ENCODE data around the gene GCNT1. TPM values are rescaled to one million over a fixed set of nuclear protein-coding genes. Genes with fewer than 3 reads are reported as not detected.

GCNT1 gene
- total RNA-seq, 1 experiment from 2014 or later = 17.2 TPM

DNA sequence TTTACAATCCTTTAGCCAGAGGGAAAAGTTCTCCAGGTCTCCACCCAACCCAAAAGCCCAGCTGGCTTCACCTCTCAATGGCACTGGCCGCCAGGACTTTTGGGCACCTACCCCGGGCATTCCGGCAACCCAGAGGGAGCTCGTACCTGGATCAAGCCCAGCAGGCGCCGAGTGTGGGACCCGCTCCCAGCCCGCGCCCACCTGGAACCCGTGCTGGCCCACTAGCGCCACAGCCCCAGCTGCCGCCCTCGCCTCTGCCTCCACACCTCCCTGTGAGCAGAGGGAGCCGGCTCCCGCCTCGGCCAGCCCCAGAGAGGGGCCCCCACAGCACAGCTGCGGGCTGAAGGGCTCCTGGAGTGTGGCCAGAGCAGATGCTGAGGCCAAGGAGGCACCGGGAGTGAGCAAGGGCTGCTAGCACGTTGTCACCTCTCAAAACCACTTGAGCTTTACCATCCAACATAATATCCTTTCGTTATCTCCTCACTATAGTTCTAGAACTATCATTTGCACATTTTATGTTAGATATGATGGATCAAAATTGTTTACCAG is 69.7 kb downstream of the GCNT1 start (continued):
- TF ChIP-seq MXD4 (CRISPR knock-in tag; IDR thresholded peaks at IDR 0.05; ENCODE audit: borderline replicate concordance) (no peak), EMX1 (CRISPR knock-in tag; IDR thresholded peaks at IDR 0.05) (no peak), KAT7 (CRISPR knock-in tag; IDR thresholded peaks at IDR 0.05; ENCODE audit: borderline replicate concordance) (no peak), ZNF219 (CRISPR knock-in tag; IDR thresholded peaks at IDR 0.05; ENCODE audit: borderline replicate concordance) (no peak)

DNA sequence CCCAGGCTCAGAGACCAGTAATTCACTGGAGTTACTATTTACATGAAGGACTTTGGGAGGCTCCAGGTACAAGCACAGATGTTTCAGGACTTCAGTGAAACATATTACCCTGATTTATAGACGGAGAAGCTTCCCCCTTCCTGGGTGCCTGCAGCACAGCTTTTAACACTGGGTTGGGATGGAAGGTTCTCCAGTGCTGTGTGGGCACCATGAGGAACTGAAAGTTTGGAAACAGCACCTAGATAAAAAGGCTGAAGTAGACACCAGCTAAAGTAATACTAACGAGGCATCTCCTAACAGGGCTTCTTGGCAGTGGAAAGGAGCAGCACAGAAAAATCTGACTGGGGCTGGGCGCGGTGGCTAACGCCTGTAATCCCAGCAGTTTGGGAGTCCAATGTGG is 70.7 kb downstream of the GCNT1 start:
- Mint-ChIP-seq H3K9me3 (peaks cover 13% of the 10 kb centered on the region), H3K4me1 (peaks cover 4% of the 10 kb centered on the region; the same call in 1 of the 2 replicates), H3K27me3 (ENCODE audit: low read depth) (no peaks in the 10 kb centered on the region), H3K36me3 (peaks cover 3% of the 10 kb centered on the region), H3K27ac (no peak overlapping the region), H3K4me3 (no peak overlapping the region)
- CTCF ChIA-PET = no interaction called here
- DNase-seq (ENCODE audit: low spot score) = no peak
- TF ChIP-seq ZNF671 (CRISPR knock-in tag; IDR thresholded peaks at IDR 0.05) = no peak
- ATAC-seq = no peak
- POLR2A ChIA-PET = no interaction called here

DNA sequence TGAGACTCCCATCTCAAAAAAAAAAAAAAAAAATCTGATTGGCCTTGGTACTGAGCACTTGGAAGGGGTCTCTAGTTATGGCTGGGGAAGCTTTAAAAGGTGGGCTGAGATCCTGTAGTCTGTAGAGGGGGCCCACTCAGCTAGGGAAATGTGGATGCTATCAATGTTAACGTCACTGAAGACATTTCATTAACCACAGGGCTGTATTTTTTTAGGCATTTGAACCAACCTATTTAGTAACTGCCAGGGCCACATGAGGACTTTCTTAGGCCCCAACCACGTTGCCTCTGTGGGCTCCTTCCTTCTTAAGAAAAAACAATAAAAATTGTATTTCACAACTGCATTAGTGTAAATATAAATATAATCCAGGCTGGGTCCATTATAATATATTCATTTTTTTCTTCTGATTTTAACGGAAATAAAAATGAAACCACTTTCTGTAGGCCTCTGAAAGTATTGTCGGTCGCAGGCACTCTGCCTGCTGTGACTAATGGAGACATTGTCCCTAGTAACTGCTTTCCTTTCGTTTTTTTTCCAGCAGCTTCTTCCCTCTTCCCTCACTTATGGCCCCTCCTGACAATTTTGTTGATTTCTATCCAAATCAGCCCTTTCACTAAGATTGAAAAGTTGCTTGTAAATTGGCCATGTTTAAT is 71.6 kb downstream of the GCNT1 start:
- POLR2A ChIA-PET = no interaction called here
- Mint-ChIP-seq H3K27ac (no peak overlapping the region), H3K4me3 (no peak overlapping the region), H3K27me3 (ENCODE audit: low read depth) (no peaks in the 10 kb centered on the region), H3K9me3 (peaks cover 13% of the 10 kb centered on the region), H3K36me3 (peaks cover 3% of the 10 kb centered on the region), H3K4me1 (peaks cover 4% of the 10 kb centered on the region; the same call in 1 of the 2 replicates)
- TF ChIP-seq NR2C2 (CRISPR knock-in tag; IDR thresholded peaks at IDR 0.05) (no peak), FOXP1 (CRISPR knock-in tag; IDR thresholded peaks at IDR 0.05; ENCODE audit: borderline replicate concordance) (no peak), CREB1 (CRISPR knock-in tag; IDR thresholded peaks at IDR 0.05) (no peak), NR1H2 (CRISPR knock-in tag; IDR thresholded peaks at IDR 0.05) (no peak), MYBL2 (CRISPR knock-in tag; IDR thresholded peaks at IDR 0.05) (no peak), ATF1 (CRISPR knock-in tag; IDR thresholded peaks at IDR 0.05) (no peak), TCF7 (CRISPR knock-in tag; IDR thresholded peaks at IDR 0.05; ENCODE audit: low read depth) (no peak), ELF4 (CRISPR knock-in tag; IDR thresholded peaks at IDR 0.05; ENCODE audit: low read depth) (no peak)
- TF ChIP-seq, protein P1, sequence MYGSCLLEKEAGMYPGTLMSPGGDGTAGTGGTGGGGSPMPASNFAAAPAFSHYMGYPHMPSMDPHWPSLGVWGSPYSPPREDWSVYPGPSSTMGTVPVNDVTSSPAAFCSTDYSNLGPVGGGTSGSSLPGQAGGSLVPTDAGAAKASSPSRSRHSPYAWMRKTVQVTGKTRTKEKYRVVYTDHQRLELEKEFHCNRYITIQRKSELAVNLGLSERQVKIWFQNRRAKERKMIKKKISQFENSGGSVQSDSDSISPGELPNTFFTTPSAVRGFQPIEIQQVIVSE (CRISPR knock-in tag; IDR thresholded peaks at IDR 0.05; ENCODE audit: borderline replicate concordance) = no peak
- TF ChIP-seq, protein P2, sequence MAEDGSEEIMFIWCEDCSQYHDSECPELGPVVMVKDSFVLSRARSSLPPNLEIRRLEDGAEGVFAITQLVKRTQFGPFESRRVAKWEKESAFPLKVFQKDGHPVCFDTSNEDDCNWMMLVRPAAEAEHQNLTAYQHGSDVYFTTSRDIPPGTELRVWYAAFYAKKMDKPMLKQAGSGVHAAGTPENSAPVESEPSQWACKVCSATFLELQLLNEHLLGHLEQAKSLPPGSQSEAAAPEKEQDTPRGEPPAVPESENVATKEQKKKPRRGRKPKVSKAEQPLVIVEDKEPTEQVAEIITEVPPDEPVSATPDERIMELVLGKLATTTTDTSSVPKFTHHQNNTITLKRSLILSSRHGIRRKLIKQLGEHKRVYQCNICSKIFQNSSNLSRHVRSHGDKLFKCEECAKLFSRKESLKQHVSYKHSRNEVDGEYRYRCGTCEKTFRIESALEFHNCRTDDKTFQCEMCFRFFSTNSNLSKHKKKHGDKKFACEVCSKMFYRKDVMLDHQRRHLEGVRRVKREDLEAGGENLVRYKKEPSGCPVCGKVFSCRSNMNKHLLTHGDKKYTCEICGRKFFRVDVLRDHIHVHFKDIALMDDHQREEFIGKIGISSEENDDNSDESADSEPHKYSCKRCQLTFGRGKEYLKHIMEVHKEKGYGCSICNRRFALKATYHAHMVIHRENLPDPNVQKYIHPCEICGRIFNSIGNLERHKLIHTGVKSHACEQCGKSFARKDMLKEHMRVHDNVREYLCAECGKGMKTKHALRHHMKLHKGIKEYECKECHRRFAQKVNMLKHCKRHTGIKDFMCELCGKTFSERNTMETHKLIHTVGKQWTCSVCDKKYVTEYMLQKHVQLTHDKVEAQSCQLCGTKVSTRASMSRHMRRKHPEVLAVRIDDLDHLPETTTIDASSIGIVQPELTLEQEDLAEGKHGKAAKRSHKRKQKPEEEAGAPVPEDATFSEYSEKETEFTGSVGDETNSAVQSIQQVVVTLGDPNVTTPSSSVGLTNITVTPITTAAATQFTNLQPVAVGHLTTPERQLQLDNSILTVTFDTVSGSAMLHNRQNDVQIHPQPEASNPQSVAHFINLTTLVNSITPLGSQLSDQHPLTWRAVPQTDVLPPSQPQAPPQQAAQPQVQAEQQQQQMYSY (CRISPR knock-in tag; IDR thresholded peaks at IDR 0.05) = no peak
- TF ChIP-seq, protein P3, sequence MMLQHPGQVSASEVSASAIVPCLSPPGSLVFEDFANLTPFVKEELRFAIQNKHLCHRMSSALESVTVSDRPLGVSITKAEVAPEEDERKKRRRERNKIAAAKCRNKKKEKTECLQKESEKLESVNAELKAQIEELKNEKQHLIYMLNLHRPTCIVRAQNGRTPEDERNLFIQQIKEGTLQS (CRISPR knock-in tag; conservative IDR thresholded peaks at IDR 0.05) = no peak
- TF ChIP-seq, protein P4, sequence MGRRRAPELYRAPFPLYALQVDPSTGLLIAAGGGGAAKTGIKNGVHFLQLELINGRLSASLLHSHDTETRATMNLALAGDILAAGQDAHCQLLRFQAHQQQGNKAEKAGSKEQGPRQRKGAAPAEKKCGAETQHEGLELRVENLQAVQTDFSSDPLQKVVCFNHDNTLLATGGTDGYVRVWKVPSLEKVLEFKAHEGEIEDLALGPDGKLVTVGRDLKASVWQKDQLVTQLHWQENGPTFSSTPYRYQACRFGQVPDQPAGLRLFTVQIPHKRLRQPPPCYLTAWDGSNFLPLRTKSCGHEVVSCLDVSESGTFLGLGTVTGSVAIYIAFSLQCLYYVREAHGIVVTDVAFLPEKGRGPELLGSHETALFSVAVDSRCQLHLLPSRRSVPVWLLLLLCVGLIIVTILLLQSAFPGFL (CRISPR knock-in tag; IDR thresholded peaks at IDR 0.05; ENCODE audit: borderline replicate concordance) = no peak
- TF ChIP-seq, protein P5, sequence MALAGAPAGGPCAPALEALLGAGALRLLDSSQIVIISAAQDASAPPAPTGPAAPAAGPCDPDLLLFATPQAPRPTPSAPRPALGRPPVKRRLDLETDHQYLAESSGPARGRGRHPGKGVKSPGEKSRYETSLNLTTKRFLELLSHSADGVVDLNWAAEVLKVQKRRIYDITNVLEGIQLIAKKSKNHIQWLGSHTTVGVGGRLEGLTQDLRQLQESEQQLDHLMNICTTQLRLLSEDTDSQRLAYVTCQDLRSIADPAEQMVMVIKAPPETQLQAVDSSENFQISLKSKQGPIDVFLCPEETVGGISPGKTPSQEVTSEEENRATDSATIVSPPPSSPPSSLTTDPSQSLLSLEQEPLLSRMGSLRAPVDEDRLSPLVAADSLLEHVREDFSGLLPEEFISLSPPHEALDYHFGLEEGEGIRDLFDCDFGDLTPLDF (CRISPR knock-in tag; IDR thresholded peaks at IDR 0.05) = no peak
- TF ChIP-seq, protein P6, sequence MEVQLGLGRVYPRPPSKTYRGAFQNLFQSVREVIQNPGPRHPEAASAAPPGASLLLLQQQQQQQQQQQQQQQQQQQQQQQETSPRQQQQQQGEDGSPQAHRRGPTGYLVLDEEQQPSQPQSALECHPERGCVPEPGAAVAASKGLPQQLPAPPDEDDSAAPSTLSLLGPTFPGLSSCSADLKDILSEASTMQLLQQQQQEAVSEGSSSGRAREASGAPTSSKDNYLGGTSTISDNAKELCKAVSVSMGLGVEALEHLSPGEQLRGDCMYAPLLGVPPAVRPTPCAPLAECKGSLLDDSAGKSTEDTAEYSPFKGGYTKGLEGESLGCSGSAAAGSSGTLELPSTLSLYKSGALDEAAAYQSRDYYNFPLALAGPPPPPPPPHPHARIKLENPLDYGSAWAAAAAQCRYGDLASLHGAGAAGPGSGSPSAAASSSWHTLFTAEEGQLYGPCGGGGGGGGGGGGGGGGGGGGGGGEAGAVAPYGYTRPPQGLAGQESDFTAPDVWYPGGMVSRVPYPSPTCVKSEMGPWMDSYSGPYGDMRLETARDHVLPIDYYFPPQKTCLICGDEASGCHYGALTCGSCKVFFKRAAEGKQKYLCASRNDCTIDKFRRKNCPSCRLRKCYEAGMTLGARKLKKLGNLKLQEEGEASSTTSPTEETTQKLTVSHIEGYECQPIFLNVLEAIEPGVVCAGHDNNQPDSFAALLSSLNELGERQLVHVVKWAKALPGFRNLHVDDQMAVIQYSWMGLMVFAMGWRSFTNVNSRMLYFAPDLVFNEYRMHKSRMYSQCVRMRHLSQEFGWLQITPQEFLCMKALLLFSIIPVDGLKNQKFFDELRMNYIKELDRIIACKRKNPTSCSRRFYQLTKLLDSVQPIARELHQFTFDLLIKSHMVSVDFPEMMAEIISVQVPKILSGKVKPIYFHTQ (CRISPR knock-in tag; IDR thresholded peaks at IDR 0.05) = no peak
- TF ChIP-seq, protein P7, sequence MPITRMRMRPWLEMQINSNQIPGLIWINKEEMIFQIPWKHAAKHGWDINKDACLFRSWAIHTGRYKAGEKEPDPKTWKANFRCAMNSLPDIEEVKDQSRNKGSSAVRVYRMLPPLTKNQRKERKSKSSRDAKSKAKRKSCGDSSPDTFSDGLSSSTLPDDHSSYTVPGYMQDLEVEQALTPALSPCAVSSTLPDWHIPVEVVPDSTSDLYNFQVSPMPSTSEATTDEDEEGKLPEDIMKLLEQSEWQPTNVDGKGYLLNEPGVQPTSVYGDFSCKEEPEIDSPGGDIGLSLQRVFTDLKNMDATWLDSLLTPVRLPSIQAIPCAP (CRISPR knock-in tag; IDR thresholded peaks at IDR 0.05) = no peak
- ATAC-seq (no peak), DNase-seq (ENCODE audit: low spot score) (no peak)
- CTCF ChIA-PET = no interaction called here

Data from WTC11 (cell line).